TTC549 (cell line): ENCODE results near the gene NAV2.

Experiments used
- FAIRE-seq: peaks from 2 replicates; lab custom pipeline; 2012; peaks lifted over from hg19 to GRCh38; lab: Jason Lieb, UNC

Gene NAV2

GRCh38 chr11:20025332-20025840 is 312.7 kb downstream of the NAV2 start:
- no peak for FAIRE-seq

- FAIRE-seq = no peak
Observed at GRCh38 chr11:20026629-20027555, 314.3 kb downstream of the NAV2 start.

- no peak for FAIRE-seq
Observed at GRCh38 chr11:20027556-20028013, 314.9 kb downstream of the NAV2 start.

GRCh38 chr11:20029193-20029592 is 316.6 kb downstream of the NAV2 start:
- FAIRE-seq = no peak

GRCh38 chr11:20030472-20030871 is 317.8 kb downstream of the NAV2 start:
- FAIRE-seq = no peak

- FAIRE-seq = no peak
Observed at GRCh38 chr11:20031155-20032001, 318.7 kb downstream of the NAV2 start.

- FAIRE-seq = no peak
Observed at GRCh38 chr11:20032127-20032526, 319.5 kb downstream of the NAV2 start.

- FAIRE-seq = no peak
Observed at GRCh38 chr11:20032577-20033260, 320.1 kb downstream of the NAV2 start.

- no peak for FAIRE-seq
Observed at GRCh38 chr11:20033806-20034205, 321.2 kb downstream of the NAV2 start.

GRCh38 chr11:20034941-20035340 is 322.3 kb downstream of the NAV2 start:
- no peak for FAIRE-seq

GRCh38 chr11:20035375-20035700 is 322.7 kb downstream of the NAV2 start:
- no peak for FAIRE-seq

- no peak for FAIRE-seq
Observed at GRCh38 chr11:20035701-20036601, 323.3 kb downstream of the NAV2 start.

GRCh38 chr11:20036626-20037335 is 324.1 kb downstream of the NAV2 start:
- FAIRE-seq = no peak

GRCh38 chr11:20037396-20038153 is 324.9 kb downstream of the NAV2 start:
- no peak for FAIRE-seq

GRCh38 chr11:20038412-20038811 is 325.8 kb downstream of the NAV2 start:
- no peak for FAIRE-seq

GRCh38 chr11:20038972-20039371 is 326.3 kb downstream of the NAV2 start:
- no peak for FAIRE-seq

GRCh38 chr11:20041499-20041898 is 328.9 kb downstream of the NAV2 start:
- FAIRE-seq = no peak

GRCh38 chr11:20042045-20042639 is 329.5 kb downstream of the NAV2 start:
- FAIRE-seq = no peak

- FAIRE-seq = no peak
Observed at GRCh38 chr11:20042811-20043341, 330.2 kb downstream of the NAV2 start.
